DOHH2 (cell line): Measurements from ENCODE around the gene CSE1L.

Source experiments
- EZH2phosphoT487 ChIP-seq: fragments of 200-600 bp; sonication (generic); IDR thresholded peaks from 2 replicates; pipeline ENCODE4 v1.6.1; 2017; ENCODE audit warnings: borderline replicate concordance, mild to moderate bottlenecking, antibody characterized with exemption, low read length, moderate library complexity, mixed read lengths
- TF ChIP-seq, protein P1 (sequence below): fragments of 200-600 bp; sonication (generic); IDR thresholded peaks from one replicate; pipeline ENCODE4 v1.5.1; 2014; ENCODE audit warnings: antibody characterized with exemption, mild to moderate bottlenecking, low read depth, low read length; ENCODE audit not compliant: poor library complexity, severe bottlenecking

DNA sequence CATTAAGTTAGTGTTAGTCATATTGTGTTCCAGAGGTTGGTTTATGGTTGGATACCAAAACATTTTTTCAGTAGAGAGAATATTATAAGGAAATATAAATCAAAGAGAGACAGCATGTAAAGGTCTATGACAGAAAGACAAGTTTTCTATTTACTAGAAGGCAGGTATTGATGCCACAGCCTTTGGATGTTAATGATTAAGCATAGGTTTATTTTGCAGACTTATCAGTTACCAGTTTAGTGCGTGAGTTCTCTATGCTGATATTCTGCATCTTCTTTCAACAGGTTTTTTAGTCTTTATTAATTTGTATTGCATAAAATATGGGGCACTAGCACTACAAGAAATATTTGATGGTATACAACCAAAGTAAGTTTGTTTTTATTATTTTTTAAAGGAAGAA, 45.6 kb downstream of the CSE1L start:
- TF ChIP-seq, protein P1, sequence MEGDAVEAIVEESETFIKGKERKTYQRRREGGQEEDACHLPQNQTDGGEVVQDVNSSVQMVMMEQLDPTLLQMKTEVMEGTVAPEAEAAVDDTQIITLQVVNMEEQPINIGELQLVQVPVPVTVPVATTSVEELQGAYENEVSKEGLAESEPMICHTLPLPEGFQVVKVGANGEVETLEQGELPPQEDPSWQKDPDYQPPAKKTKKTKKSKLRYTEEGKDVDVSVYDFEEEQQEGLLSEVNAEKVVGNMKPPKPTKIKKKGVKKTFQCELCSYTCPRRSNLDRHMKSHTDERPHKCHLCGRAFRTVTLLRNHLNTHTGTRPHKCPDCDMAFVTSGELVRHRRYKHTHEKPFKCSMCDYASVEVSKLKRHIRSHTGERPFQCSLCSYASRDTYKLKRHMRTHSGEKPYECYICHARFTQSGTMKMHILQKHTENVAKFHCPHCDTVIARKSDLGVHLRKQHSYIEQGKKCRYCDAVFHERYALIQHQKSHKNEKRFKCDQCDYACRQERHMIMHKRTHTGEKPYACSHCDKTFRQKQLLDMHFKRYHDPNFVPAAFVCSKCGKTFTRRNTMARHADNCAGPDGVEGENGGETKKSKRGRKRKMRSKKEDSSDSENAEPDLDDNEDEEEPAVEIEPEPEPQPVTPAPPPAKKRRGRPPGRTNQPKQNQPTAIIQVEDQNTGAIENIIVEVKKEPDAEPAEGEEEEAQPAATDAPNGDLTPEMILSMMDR, result no peak
- TF ChIP-seq EZH2phosphoT487, result no peak
